Measurements from ENCODE around the gene FZR1.
"Not testable (repeated sequence)": the region's sequence is repeated elsewhere in the genome, so short reads cannot be mapped to it uniquely, and the experiment has no call there.

The FZR1 gene

DNA sequence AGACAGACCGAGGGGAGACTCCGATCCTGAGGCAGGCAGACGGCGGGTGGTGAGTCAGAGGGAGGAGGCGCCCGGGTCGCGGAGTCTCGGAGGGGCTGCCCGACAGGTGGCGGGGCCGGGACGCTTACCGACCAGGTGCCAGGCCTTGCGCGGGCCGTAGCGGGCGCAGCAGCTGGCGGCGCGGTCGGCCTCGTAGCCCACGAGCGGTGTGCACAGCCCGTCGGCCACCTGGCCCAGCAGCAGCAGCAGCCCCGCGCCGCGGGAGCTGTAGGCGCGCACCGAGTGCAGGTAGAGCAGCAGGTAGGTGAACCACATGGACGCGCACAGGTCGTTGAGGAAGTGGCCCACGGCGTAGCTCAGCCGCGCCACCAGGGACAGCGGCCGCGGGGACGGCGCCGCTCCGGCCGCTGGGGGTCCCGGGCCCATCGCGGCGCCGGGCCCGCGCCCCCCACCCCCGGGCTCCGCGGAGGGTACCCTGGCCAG, 50.9 kb downstream of the FZR1 start:
- H3K4me3 ChIP-seq (ENCODE audit: low read length in 2 of 2), result peak overlapping the region; percentile 81 to 82
- H3K27me3 ChIP-seq (ENCODE audit: control insufficient read depth in 2 of 2, insufficient read depth in 2 of 2, low read length in 2 of 2), result no peaks in the 10 kb centered on the region
- peaks cover 12 to 13% of the 10 kb centered on the region in 2 donors for H3K4me1 ChIP-seq (ENCODE audit: control insufficient read depth in 2 of 2, insufficient read depth in 2 of 2, low read length in 2 of 2)
- H3K9ac ChIP-seq (ENCODE audit: low read depth in 1 of 2, low read length in 2 of 2), result peak overlapping the region; percentile 55 to 83
- peak overlapping the region; percentile 29 to 39 for H3K27ac ChIP-seq (ENCODE audit: low read depth in 2 of 2, low read length in 2 of 2)
- H3K36me3 ChIP-seq (ENCODE audit: control insufficient read depth in 2 of 2, insufficient read depth in 2 of 2, low read length in 2 of 2), result no peaks in the 10 kb centered on the region
- H3K9me3 ChIP-seq (ENCODE audit: control insufficient read depth in 2 of 2, low read length in 2 of 2), result no peaks in the 10 kb centered on the region

DNA sequence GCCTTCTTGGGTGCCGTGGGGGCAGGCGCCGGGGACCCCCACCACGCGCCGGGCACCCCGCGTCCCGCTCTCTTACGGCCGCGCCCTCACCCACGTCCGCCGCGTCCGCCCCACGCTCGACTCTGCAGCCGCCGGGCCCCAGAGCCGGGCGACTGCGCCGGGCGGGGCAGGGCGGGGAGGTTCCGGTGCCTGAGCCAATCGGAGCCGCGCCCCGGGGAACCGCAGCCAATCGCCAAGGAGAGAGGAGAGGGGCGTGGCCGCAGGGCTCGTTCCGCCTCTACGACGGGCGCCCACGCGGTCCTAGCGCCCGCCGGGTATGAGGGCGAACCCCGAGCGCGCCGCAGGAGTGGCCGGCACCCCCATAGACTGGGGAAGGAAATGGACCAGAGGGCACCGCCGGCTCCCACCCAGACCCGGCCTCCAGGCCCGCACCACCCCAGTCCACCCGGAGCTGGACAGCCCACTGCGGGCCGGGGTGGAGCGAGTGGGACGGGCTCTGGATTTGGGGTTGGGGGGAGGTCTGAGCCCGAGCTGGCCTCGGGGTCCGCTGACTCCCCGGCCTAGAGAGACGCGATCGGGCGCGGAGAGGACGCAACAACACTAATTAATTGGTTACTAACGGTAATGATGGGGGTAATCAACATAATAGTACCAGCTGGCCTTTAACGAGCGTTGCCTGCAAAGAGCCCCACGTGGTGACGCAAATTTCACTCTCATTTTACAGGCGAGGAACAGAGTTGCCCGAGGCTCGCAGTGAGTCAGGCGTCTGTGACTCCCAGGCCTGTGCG, 51.5 kb downstream of the FZR1 start, which contains the start of gene MFSD12:
Gene MFSD12, minus strand, starts transcription at position 126 of the 788 bp plus-strand sequence. CDS start 183 bp downstream, outside the sequence.
- Histone ChIP-seq H3K36me3 (ENCODE audit: control insufficient read depth in 2 of 2, insufficient read depth in 2 of 2, low read length in 2 of 2) (no peaks in the 10 kb centered on the region), H3K27me3 (ENCODE audit: control insufficient read depth in 2 of 2, insufficient read depth in 2 of 2, low read length in 2 of 2) (no peaks in the 10 kb centered on the region), H3K9me3 (ENCODE audit: control insufficient read depth in 2 of 2, low read length in 2 of 2) (no peaks in the 10 kb centered on the region), H3K9ac (ENCODE audit: low read depth in 1 of 2, low read length in 2 of 2) (peak within 1 kb of the TSS; percentile 55 to 83), H3K4me3 (ENCODE audit: low read length in 2 of 2) (peak within 1 kb of the TSS; percentile 81 to 82), H3K27ac (ENCODE audit: low read depth in 2 of 2, low read length in 2 of 2) (peak within 1 kb of the TSS; percentile 71 to 80), H3K4me1 (ENCODE audit: control insufficient read depth in 2 of 2, insufficient read depth in 2 of 2, low read length in 2 of 2) (peaks cover 12 to 13% of the 10 kb centered on the region in 2 donors)

- no peak overlapping the region for H3K27ac ChIP-seq (ENCODE audit: low read depth in 2 of 2, low read length in 2 of 2)
- H3K9me3 ChIP-seq (ENCODE audit: control insufficient read depth in 2 of 2, low read length in 2 of 2), result no peaks in the 10 kb centered on the region
- H3K4me1 ChIP-seq (ENCODE audit: control insufficient read depth in 2 of 2, insufficient read depth in 2 of 2, low read length in 2 of 2), result no peaks in the 10 kb centered on the region
- no peak overlapping the region for H3K9ac ChIP-seq (ENCODE audit: low read depth in 1 of 2, low read length in 2 of 2)
- H3K4me3 ChIP-seq (ENCODE audit: low read length in 2 of 2), result no peak overlapping the region
- no peaks in the 10 kb centered on the region for H3K36me3 ChIP-seq (ENCODE audit: control insufficient read depth in 2 of 2, insufficient read depth in 2 of 2, low read length in 2 of 2)
- H3K27me3 ChIP-seq (ENCODE audit: control insufficient read depth in 2 of 2, insufficient read depth in 2 of 2, low read length in 2 of 2), result no peaks in the 10 kb centered on the region
Observed at GRCh38 chr19:3563709-3564524, 57.8 kb downstream of the FZR1 start.

GRCh38 chr19:3565139-3565538, 59.0 kb downstream of the FZR1 start:
- Histone ChIP-seq H3K9ac (ENCODE audit: low read depth in 1 of 2, low read length in 2 of 2) (no peak overlapping the region), H3K4me1 (ENCODE audit: control insufficient read depth in 2 of 2, insufficient read depth in 2 of 2, low read length in 2 of 2) (no peaks in the 10 kb centered on the region), H3K9me3 (ENCODE audit: control insufficient read depth in 2 of 2, low read length in 2 of 2) (no peaks in the 10 kb centered on the region), H3K27me3 (ENCODE audit: control insufficient read depth in 2 of 2, insufficient read depth in 2 of 2, low read length in 2 of 2) (no peaks in the 10 kb centered on the region), H3K27ac (ENCODE audit: low read depth in 2 of 2, low read length in 2 of 2) (no peak overlapping the region), H3K36me3 (ENCODE audit: control insufficient read depth in 2 of 2, insufficient read depth in 2 of 2, low read length in 2 of 2) (no peaks in the 10 kb centered on the region), H3K4me3 (ENCODE audit: low read length in 2 of 2) (no peak overlapping the region)

- H3K4me3 ChIP-seq (ENCODE audit: low read length in 2 of 2); H3K9ac ChIP-seq (ENCODE audit: low read depth in 1 of 2, low read length in 2 of 2); H3K9me3 ChIP-seq (ENCODE audit: control insufficient read depth in 2 of 2, low read length in 2 of 2); H3K27me3 ChIP-seq (ENCODE audit: control insufficient read depth in 2 of 2, insufficient read depth in 2 of 2, low read length in 2 of 2); H3K36me3 ChIP-seq (ENCODE audit: control insufficient read depth in 2 of 2, insufficient read depth in 2 of 2, low read length in 2 of 2); H3K27ac ChIP-seq (ENCODE audit: low read depth in 2 of 2, low read length in 2 of 2): not testable (repeated sequence)
- H3K4me1 ChIP-seq (ENCODE audit: control insufficient read depth in 2 of 2, insufficient read depth in 2 of 2, low read length in 2 of 2), result peaks cover 12% of the 10 kb centered on the region in 2 donors
Observed at GRCh38 chr19:3570042-3570441, 63.9 kb downstream of the FZR1 start.

DNA sequence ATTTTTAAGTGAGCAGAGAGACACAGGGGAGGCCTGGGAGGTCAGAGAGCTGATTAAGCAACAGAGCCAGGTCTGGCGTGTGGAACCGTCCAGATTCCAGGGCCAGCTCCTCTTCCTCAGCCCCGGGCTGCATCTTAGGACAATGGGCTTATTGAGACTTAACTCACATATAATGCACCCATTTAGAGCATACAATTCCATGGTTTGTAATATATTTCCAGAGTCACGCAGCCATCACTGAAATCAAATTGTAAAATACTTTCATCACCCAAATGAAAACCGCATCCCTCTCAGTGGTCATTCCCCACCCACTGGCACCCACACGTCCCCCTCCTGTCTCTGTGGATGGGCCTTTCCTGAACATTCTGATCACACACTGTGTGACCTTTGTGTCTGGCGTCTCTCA, 64.5 kb downstream of the FZR1 start:
- no peak overlapping the region for H3K27ac ChIP-seq (ENCODE audit: low read depth in 2 of 2, low read length in 2 of 2)
- no peak overlapping the region for H3K9ac ChIP-seq (ENCODE audit: low read depth in 1 of 2, low read length in 2 of 2)

GRCh38 chr19:3572132-3572854, 66.2 kb downstream of the FZR1 start:
- H3K27ac ChIP-seq (ENCODE audit: low read depth in 2 of 2, low read length in 2 of 2), result peak overlapping the region; percentile 2 to 67
- no peaks in the 10 kb centered on the region for H3K9me3 ChIP-seq (ENCODE audit: control insufficient read depth in 2 of 2, low read length in 2 of 2)
- H3K36me3 ChIP-seq (ENCODE audit: control insufficient read depth in 2 of 2, insufficient read depth in 2 of 2, low read length in 2 of 2), result peaks cover 0 to 5% of the 10 kb centered on the region in 2 donors
- peaks cover 22 to 23% of the 10 kb centered on the region in 2 donors for H3K4me1 ChIP-seq (ENCODE audit: control insufficient read depth in 2 of 2, insufficient read depth in 2 of 2, low read length in 2 of 2)
- no peaks in the 10 kb centered on the region for H3K27me3 ChIP-seq (ENCODE audit: control insufficient read depth in 2 of 2, insufficient read depth in 2 of 2, low read length in 2 of 2)
- peak overlapping the region; percentile 61 to 68 for H3K9ac ChIP-seq (ENCODE audit: low read depth in 1 of 2, low read length in 2 of 2)
- peak overlapping the region; percentile 67 to 80 for H3K4me3 ChIP-seq (ENCODE audit: low read length in 2 of 2)

More for the DNA sequence above, 64.5 kb downstream of the FZR1 start:
- Histone ChIP-seq H3K4me1 (ENCODE audit: control insufficient read depth in 2 of 2, insufficient read depth in 2 of 2, low read length in 2 of 2) (peaks cover 12% of the 10 kb centered on the region in 2 donors), H3K4me3 (ENCODE audit: low read length in 2 of 2) (no peak overlapping the region), H3K9me3 (ENCODE audit: control insufficient read depth in 2 of 2, low read length in 2 of 2) (no peaks in the 10 kb centered on the region), H3K36me3 (ENCODE audit: control insufficient read depth in 2 of 2, insufficient read depth in 2 of 2, low read length in 2 of 2) (peaks cover 0 to 5% of the 10 kb centered on the region in 2 donors), H3K27me3 (ENCODE audit: control insufficient read depth in 2 of 2, insufficient read depth in 2 of 2, low read length in 2 of 2) (no peaks in the 10 kb centered on the region)

DNA sequence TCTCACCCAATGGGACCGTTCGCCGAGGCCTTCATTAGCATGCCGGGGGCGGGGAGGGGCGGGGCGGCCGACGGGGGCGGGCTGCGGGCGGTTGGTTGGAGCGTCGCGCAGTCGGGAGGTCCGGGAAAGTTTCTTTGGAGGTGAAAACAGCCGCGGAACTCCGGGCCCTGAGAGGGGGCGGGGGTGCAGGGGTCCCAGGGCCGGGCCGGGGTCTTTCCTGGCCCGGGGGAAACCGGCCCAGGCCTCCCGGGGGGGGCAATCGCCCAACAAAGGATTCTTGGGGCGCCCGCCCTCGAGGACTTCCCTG, 66.7 kb downstream of the FZR1 start, which contains the start of gene HMG20B:
Gene HMG20B, plus strand, starts transcription at position 90 of the 307 bp plus-strand sequence. CDS start 366 bp downstream, outside the sequence.
- H3K9ac ChIP-seq (ENCODE audit: low read depth in 1 of 2, low read length in 2 of 2), result peak within 1 kb of the TSS; percentile 68 to 87
- H3K4me3 ChIP-seq (ENCODE audit: low read length in 2 of 2), result peak within 1 kb of the TSS; percentile 80
- H3K4me1 ChIP-seq (ENCODE audit: control insufficient read depth in 2 of 2, insufficient read depth in 2 of 2, low read length in 2 of 2), result peaks cover 22 to 23% of the 10 kb centered on the region in 2 donors
- peak within 1 kb of the TSS; percentile 77 to 78 for H3K27ac ChIP-seq (ENCODE audit: low read depth in 2 of 2, low read length in 2 of 2)
- H3K9me3 ChIP-seq (ENCODE audit: control insufficient read depth in 2 of 2, low read length in 2 of 2), result no peaks in the 10 kb centered on the region
- H3K27me3 ChIP-seq (ENCODE audit: control insufficient read depth in 2 of 2, insufficient read depth in 2 of 2, low read length in 2 of 2), result no peaks in the 10 kb centered on the region
- peaks cover 0 to 5% of the 10 kb centered on the region in 2 donors for H3K36me3 ChIP-seq (ENCODE audit: control insufficient read depth in 2 of 2, insufficient read depth in 2 of 2, low read length in 2 of 2)

DNA sequence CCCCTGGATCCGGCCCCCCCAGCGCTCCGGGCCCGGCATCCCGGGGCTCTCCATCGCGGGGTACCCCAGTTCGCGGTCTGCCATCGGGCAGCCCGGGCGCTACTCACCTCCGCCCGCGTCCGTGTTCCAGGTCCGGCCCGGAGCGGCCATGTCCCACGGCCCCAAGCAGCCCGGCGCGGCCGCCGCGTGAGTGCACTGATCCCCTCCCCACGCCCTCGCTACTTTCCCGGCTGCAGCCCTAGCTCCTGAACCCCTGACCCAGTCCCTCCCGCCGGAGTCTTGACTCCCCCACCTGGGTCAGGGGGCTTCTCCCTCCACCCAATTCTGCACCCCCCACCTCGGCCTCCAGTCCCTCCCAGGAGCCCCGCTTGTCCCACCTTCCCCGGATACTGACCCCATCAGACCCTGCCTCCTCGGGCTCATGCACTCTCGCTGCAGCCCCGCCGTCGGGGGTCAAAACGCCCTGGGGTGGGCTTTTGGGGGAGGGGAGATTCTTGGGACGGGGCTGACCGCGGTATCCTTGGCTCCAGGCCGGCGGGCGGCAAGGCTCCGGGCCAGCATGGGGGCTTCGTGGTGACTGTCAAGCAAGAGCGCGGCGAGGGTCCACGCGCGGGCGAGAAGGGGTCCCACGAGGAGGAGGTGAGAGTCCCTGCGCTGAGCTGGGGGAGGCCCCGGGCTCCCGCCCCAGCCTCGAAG, 67.2 kb downstream of the FZR1 start:
- H3K4me3 ChIP-seq (ENCODE audit: low read length in 2 of 2), result peak overlapping the region; percentile 76 to 80
- peaks cover 0 to 5% of the 10 kb centered on the region in 2 donors for H3K36me3 ChIP-seq (ENCODE audit: control insufficient read depth in 2 of 2, insufficient read depth in 2 of 2, low read length in 2 of 2)
- H3K27ac ChIP-seq (ENCODE audit: low read depth in 2 of 2, low read length in 2 of 2), result peak overlapping the region; percentile 77 to 78
- H3K9me3 ChIP-seq (ENCODE audit: control insufficient read depth in 2 of 2, low read length in 2 of 2), result no peaks in the 10 kb centered on the region
- peaks cover 22 to 23% of the 10 kb centered on the region in 2 donors for H3K4me1 ChIP-seq (ENCODE audit: control insufficient read depth in 2 of 2, insufficient read depth in 2 of 2, low read length in 2 of 2)
- H3K9ac ChIP-seq (ENCODE audit: low read depth in 1 of 2, low read length in 2 of 2), result peak overlapping the region; percentile 68 to 87
- no peaks in the 10 kb centered on the region for H3K27me3 ChIP-seq (ENCODE audit: control insufficient read depth in 2 of 2, insufficient read depth in 2 of 2, low read length in 2 of 2)
